Tibial nerve (tissue), 4 donors: Measurements from ENCODE around the gene DUSP28. TPM values are rescaled to one million over a fixed set of nuclear protein-coding genes. Genes with fewer than 3 reads are reported as not detected.

ENCODE experiments used
- DNase-seq, 2 donors: peaks; one replicate each; pipeline ENCODE4 v3.0.0-alpha.2; 2019; ENCODE audit warnings: low spot score in 2 of 2
- H3K27ac ChIP-seq, 4 donors: fragments of 200-600 bp; sonication (generic) in 3 of 4; one replicate each; pipeline ENCODE4 v1.5.1; 2017 to 2019; ENCODE audit warnings: mild to moderate bottlenecking in 1 of 4
- H3K27me3 ChIP-seq, 2 donors: fragments of 200-600 bp; sonication (generic) in 1 of 2; one replicate each; pipeline versions ENCODE4 v1.5.1 to v1.6.0; 2017 to 2019
- H3K36me3 ChIP-seq, 3 donors: fragments of 200-600 bp; sonication (generic); one replicate each; pipeline ENCODE4 v1.5.1; 2018 to 2019
- H3K4me1 ChIP-seq, 4 donors: fragments of 200-600 bp; sonication (generic) in 3 of 4; one replicate each; pipeline ENCODE4 v1.5.1; 2017 to 2019
- H3K4me3 ChIP-seq, 4 donors: fragments of 200-600 bp; sonication (generic) in 3 of 4; one replicate each; pipeline ENCODE4 v1.5.1; 2017 to 2019; ENCODE audit warnings: mild to moderate bottlenecking in 1 of 4, moderate library complexity in 1 of 4
- H3K9me3 ChIP-seq, 4 donors: fragments of 200-600 bp; sonication (generic) in 3 of 4; one replicate each; pipeline ENCODE4 v1.5.1; 2017 to 2019
- EP300 ChIP-seq, 2 donors: sonication (generic); formaldehyde crosslinking; IDR thresholded peaks; one replicate each; pipeline ENCODE4 v1.6.1; 2017; ENCODE audit warnings: antibody characterized with exemption in 2 of 2, mild to moderate bottlenecking in 1 of 2
- POLR2A ChIP-seq, 2 donors: fragments of 450-650 bp; IDR thresholded peaks; one replicate each; pipeline ENCODE4 v1.6.1; 2017; ENCODE audit warnings: antibody characterized with exemption in 2 of 2, mild to moderate bottlenecking in 2 of 2, moderate library complexity in 2 of 2
- WGBS, 2 donors: methylation state at CpG; one replicate each; pipeline ENCODE4 v1.1.5; 2018; 5-methylcytosine and 5-hydroxymethylcytosine counted together
- total RNA-seq, 4 donors: library from RNA; depleted of rRNA; stranded (reverse); fragments of >200 nt; gene quantifications; one replicate each; pipeline ENCODE4 v1.1.0, GENCODE V29; 2016
- TF ChIP-seq, protein P1 (sequence below), 5 experiments: fragments of 200-600 bp in 3 of 5; fragments of 450-650 bp in 2 of 5; sonication (generic) in 3 of 5; IDR thresholded peaks; one replicate each; pipeline ENCODE4 v1.5.1; 2016 to 2019; ENCODE audit warnings: antibody characterized with exemption in 5 of 5, mild to moderate bottlenecking in 3 of 5, moderate library complexity in 2 of 5

The DUSP28 gene
- total RNA-seq: 10 to 100 TPM in 1 of 4 donors, 1 to 10 TPM in 3; 4.5 to 16.1 (median 7.2) TPM

GRCh38 chr2:240560084-240560479, at the start of gene DUSP28:
Gene DUSP28, plus strand, starts transcription at chr2:240560357. Its CDS starts 328 bp downstream, at chr2:240560685.
- WGBS, 2 donors: 1% methylated on average over 24 to 39 of the region's 39 CpGs
- Histone ChIP-seq H3K4me1 (peaks cover 0 to 74% (median 42%) of the 10 kb centered on the region in 4 donors), H3K4me3 (peak within 1 kb of the TSS; percentile 83 to 100 (median 94)), H3K36me3 (peaks cover 0 to 3% (median 0%) of the 10 kb centered on the region in 3 donors), H3K27ac (peak within 1 kb of the TSS; percentile 100), H3K9me3 (no peaks in the 10 kb centered on the region), H3K27me3 (no peaks in the 10 kb centered on the region)
- TF ChIP-seq, protein P1, sequence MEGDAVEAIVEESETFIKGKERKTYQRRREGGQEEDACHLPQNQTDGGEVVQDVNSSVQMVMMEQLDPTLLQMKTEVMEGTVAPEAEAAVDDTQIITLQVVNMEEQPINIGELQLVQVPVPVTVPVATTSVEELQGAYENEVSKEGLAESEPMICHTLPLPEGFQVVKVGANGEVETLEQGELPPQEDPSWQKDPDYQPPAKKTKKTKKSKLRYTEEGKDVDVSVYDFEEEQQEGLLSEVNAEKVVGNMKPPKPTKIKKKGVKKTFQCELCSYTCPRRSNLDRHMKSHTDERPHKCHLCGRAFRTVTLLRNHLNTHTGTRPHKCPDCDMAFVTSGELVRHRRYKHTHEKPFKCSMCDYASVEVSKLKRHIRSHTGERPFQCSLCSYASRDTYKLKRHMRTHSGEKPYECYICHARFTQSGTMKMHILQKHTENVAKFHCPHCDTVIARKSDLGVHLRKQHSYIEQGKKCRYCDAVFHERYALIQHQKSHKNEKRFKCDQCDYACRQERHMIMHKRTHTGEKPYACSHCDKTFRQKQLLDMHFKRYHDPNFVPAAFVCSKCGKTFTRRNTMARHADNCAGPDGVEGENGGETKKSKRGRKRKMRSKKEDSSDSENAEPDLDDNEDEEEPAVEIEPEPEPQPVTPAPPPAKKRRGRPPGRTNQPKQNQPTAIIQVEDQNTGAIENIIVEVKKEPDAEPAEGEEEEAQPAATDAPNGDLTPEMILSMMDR (IDR thresholded peaks at IDR 0.05): no peak
- TF ChIP-seq EP300 (IDR thresholded peaks at IDR 0.05) (peak; percentile 11 to 94), POLR2A (IDR thresholded peaks at IDR 0.05) (peak; percentile 80 to 85)
- peak; percentile 80 to 82 for DNase-seq

DNA sequence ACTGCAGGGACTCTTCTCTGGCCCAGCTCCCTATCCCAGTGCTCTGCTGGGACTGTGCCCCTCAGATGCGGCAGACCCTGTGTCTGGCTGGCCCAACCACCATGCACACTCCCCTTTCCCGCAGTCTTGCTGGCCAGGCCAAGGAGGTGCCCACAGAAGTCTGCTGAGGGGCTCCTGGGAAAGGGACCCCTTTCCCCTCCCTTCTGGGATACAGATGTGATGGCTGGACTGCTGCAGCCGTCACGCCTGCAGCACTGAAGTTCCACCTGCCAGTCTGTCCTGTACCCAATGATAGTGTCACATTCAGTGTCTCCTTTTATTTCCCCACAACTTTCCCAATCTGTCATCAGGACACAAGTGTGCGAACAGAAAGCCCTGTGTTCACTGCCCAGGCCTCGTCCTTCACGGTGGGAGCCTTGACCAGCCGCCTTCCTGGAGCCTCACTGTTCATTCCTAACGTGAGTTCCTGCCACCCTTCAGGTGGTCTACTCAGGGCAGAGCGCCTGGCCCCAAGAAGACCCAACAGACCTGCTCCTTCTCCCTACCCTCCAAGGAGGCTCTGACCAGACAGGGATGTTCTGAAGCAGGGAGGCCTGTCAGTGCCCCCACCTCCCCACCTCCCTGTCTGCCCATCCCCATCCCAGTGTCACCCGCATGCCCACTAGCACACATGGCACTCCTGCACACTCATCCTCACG, 49.5 kb upstream of the DUSP28 start:
- H3K4me1 ChIP-seq: peaks cover 0 to 6% (median 0%) of the 10 kb centered on the region in 4 donors
- no peak for DNase-seq
- no peak overlapping the region for H3K27ac ChIP-seq
- H3K4me3 ChIP-seq: no peak overlapping the region
- WGBS, 2 donors: 87 to 93% methylated on average over 12 of the region's 12 CpGs
- H3K36me3 ChIP-seq: peaks cover 0 to 63% (median 0%) of the 10 kb centered on the region in 3 donors
- no peaks in the 10 kb centered on the region for H3K9me3 ChIP-seq
- TF ChIP-seq, protein P1 (IDR thresholded peaks at IDR 0.05): no peak
- TF ChIP-seq EP300 (IDR thresholded peaks at IDR 0.05) (no peak), POLR2A (IDR thresholded peaks at IDR 0.05) (no peak)
- no peaks in the 10 kb centered on the region for H3K27me3 ChIP-seq

DNA sequence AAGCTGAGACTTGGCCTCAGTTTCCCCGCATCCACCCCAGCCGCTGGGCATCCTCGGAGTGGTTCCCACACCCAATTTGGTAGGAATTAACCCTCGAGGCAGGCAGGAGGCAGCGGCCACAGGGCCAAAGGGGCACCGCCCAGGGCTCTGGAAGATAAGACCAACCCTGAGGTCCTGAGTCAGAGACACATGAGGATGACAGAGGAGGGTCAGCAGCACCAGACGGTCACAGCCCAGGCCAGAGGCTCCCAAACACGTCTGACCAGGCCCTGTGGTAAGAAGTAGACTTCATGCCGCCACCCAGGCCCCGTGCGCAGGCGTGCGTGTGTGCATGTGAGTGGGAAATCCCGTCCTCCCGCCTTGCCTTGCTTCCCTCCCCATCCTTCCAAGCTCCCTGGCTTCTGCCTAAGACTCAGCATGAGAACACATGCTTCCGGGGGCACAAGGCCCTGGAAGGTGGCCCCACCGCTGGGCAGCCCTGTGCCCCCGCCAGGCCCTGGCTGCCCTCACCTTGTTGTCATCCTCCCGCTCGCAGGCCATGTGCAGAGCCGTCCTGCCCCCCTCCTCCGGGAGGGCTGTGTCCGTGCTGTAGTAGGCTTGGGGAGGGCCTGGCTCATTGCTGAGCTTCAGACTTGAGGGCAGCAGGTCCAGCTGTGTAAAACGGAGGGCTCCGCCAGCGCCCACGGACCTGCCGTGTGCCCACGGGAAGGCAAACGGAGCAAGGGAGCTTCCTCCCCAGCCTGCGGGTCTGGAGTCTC, 48.6 kb upstream of the DUSP28 start:
- DNase-seq: no peak

DNA sequence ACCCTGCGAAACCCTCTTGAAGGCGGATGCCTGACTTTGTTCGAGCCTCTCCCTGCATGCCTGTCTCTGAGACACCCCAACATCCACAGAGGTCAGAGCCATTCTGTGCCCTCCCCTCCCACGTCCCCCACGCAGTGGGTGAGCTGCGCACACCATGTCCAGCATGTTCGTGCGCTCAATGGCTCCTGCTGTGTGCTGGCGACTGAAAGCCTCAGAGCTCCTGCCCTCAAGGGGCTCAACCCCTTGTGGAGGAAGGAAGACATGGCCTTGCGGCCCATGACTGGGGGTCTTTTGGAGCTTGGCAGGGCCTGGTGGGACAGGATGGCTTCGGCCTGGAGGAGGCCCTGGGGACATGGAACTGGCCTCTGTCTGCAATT, 48.1 kb upstream of the DUSP28 start:
- no peak for DNase-seq
- H3K36me3 ChIP-seq: peaks cover 0 to 53% (median 0%) of the 10 kb centered on the region in 3 donors
- no peak overlapping the region for H3K27ac ChIP-seq
- H3K9me3 ChIP-seq: no peaks in the 10 kb centered on the region
- peaks cover 0 to 6% (median 0%) of the 10 kb centered on the region in 4 donors for H3K4me1 ChIP-seq
- 84 to 96% methylated on average over 8 to 11 of the region's 11 CpGs for WGBS, 2 donors
- H3K27me3 ChIP-seq: no peaks in the 10 kb centered on the region
- TF ChIP-seq POLR2A (IDR thresholded peaks at IDR 0.05) (no peak), EP300 (IDR thresholded peaks at IDR 0.05) (no peak)
- TF ChIP-seq, protein P1 (IDR thresholded peaks at IDR 0.05): no peak
- no peak overlapping the region for H3K4me3 ChIP-seq

More for the DNA sequence above, 48.6 kb upstream of the DUSP28 start:
- Histone ChIP-seq H3K36me3 (peaks cover 0 to 59% (median 0%) of the 10 kb centered on the region in 3 donors), H3K4me1 (peaks cover 0 to 6% (median 0%) of the 10 kb centered on the region in 4 donors), H3K9me3 (no peaks in the 10 kb centered on the region), H3K27me3 (no peaks in the 10 kb centered on the region), H3K27ac (no peak overlapping the region), H3K4me3 (no peak overlapping the region)
- WGBS, 2 donors: 88 to 93% methylated on average over 22 to 28 of the region's 31 CpGs
- no peak for TF ChIP-seq POLR2A (IDR thresholded peaks at IDR 0.05)
- no peak for TF ChIP-seq EP300 (IDR thresholded peaks at IDR 0.05)
- TF ChIP-seq, protein P1 (IDR thresholded peaks at IDR 0.05): no peak
